Liver (tissue), 3 donors: ENCODE data around the gene PTAR1.

Experiments used
- CTCF ChIP-seq: fragments of 150-350 bp; IDR thresholded peaks from 2 replicates; pipeline ENCODE4 v1.5.1; 2017; ENCODE audit warnings: improper control_type of control experiment, low read depth, low read length; ENCODE audit not compliant: missing input control
- EGR1 ChIP-seq, 2 donors: IDR thresholded peaks; 2 replicates each; pipeline ENCODE4 v1.6.1; 2016 to 2018; ENCODE audit warnings: antibody characterized with exemption in 2 of 2, low read depth in 2 of 2
- GABPA ChIP-seq, 2 donors: IDR thresholded peaks in 1 of 2; conservative IDR thresholded peaks in 1 of 2; 2 replicates each; pipeline ENCODE4 v1.6.1; 2016; ENCODE audit warnings: antibody characterized with exemption in 2 of 2, mild to moderate bottlenecking in 1 of 2, moderate library complexity in 1 of 2
- JUND ChIP-seq, 2 donors: IDR thresholded peaks; 2 replicates each; pipeline ENCODE4 v1.6.1; 2016; ENCODE audit warnings: antibody characterized with exemption in 2 of 2
- MAX ChIP-seq: IDR thresholded peaks from 2 replicates; pipeline ENCODE4 v1.6.1; 2016; ENCODE audit warnings: antibody characterized with exemption
- NR2F2 ChIP-seq: IDR thresholded peaks from 2 replicates; pipeline ENCODE4 v1.6.1; 2016; ENCODE audit warnings: antibody characterized with exemption
- RAD21 ChIP-seq, 2 donors: IDR thresholded peaks; 2 replicates each; pipeline ENCODE4 v1.6.1; 2016; ENCODE audit warnings: antibody characterized with exemption in 2 of 2, mild to moderate bottlenecking in 2 of 2
- REST ChIP-seq: IDR thresholded peaks from 2 replicates; pipeline ENCODE4 v1.6.1; 2016; ENCODE audit warnings: antibody characterized with exemption, mild to moderate bottlenecking
- SP1 ChIP-seq: IDR thresholded peaks from 2 replicates; pipeline ENCODE4 v1.6.1; 2018; ENCODE audit warnings: antibody characterized with exemption, mild to moderate bottlenecking
- YY1 ChIP-seq: IDR thresholded peaks from 2 replicates; pipeline ENCODE4 v1.6.1; 2016; ENCODE audit warnings: antibody characterized with exemption, mild to moderate bottlenecking
- ZBTB33 ChIP-seq: IDR thresholded peaks from 2 replicates; pipeline ENCODE4 v1.6.1; 2016; ENCODE audit warnings: antibody characterized with exemption
- donor health status: healthy.
- donor health status: healthy.

GRCh38 chr9:69677931-69678330 lies 81.9 kb downstream of the PTAR1 start:
- TF ChIP-seq CTCF (no peak), REST (no peak), ZBTB33 (no peak), MAX (no peak), SP1 (no peak), NR2F2 (no peak), JUND (IDR thresholded peaks at IDR 0.05) (no peak), GABPA (IDR thresholded peaks at IDR 0.05 in 1 of 2, conservative IDR thresholded peaks at IDR 0.05 in 1 of 2) (no peak), EGR1 (IDR thresholded peaks at IDR 0.05; ENCODE audit: low read depth in 2 of 2) (no peak), RAD21 (IDR thresholded peaks at IDR 0.05) (no peak), YY1 (no peak)
